OCI-LY7 (cell line): ENCODE results near the gene PTGDR. TPM values are rescaled to one million over a fixed set of nuclear protein-coding genes. Genes with fewer than 3 reads are reported as not detected.

Experiments used
- BruUV-seq: library from RNA; stranded (reverse); fragments of 400-500 nt; replicated peaks from 2 replicates; lab custom pipeline; 2021; lab: Mats Ljungman, UMichigan
- CTCF ChIA-PET: fragments of 300-600 bp; sonication (Branson Sonifier 250); formaldehyde crosslinking; loops from one replicate; lab custom pipeline; 2022; ENCODE audit warnings: antibody characterized with exemption; ENCODE audit not compliant: unreplicated experiment; lab: Charles Lee
- POLR2A ChIA-PET: fragments of 300-600 bp; sonication (Branson Sonifier 250); formaldehyde crosslinking; loops from one replicate; lab custom pipeline; 2022; ENCODE audit warnings: antibody characterized with exemption; lab: Charles Lee
- DNase-seq: peaks from one replicate; pipeline ENCODE4 v3.0.0-alpha.2; 2015; ENCODE audit warnings: low spot score
- H2AFZ ChIP-seq: fragments of 200-600 bp; sonication (generic), shearing (Covaris generic); 2 replicates; pipeline ENCODE4 v1.6.1; 2014; ENCODE audit warnings: mild to moderate bottlenecking, antibody characterized with exemption, low read length, moderate library complexity
- H3K27ac ChIP-seq: fragments of 200-600 bp; sonication (generic); 2 replicates; pipeline ENCODE4 v1.5.1; 2014; ENCODE audit warnings: mixed run types, low read depth, mild to moderate bottlenecking, moderate library complexity, low read length, inconsistent platforms; ENCODE audit not compliant: poor library complexity, severe bottlenecking
- H3K36me3 ChIP-seq: fragments of 200-600 bp; sonication (generic); 2 replicates; pipeline ENCODE4 v1.6.1; 2014; ENCODE audit warnings: mild to moderate bottlenecking, antibody characterized with exemption, low read length, moderate library complexity, mixed read lengths; ENCODE audit not compliant: insufficient read depth
- H3K4me1 ChIP-seq: fragments of 200-600 bp; sonication (generic); 2 replicates; pipeline ENCODE4 v1.5.1; 2014; ENCODE audit warnings: mild to moderate bottlenecking, low read length; ENCODE audit not compliant: insufficient read depth, poor library complexity, severe bottlenecking
- H3K4me2 ChIP-seq: fragments of 200-600 bp; sonication (generic); 2 replicates; pipeline ENCODE4 v1.6.1; 2014; ENCODE audit warnings: mild to moderate bottlenecking, low read length
- H3K4me3 ChIP-seq: fragments of 200-600 bp; sonication (generic); 2 replicates; pipeline ENCODE4 v1.5.1; 2014; ENCODE audit warnings: mild to moderate bottlenecking, low read depth, low read length; ENCODE audit not compliant: poor library complexity, severe bottlenecking
- H3K79me2 ChIP-seq: fragments of 200-600 bp; sonication (generic); 2 replicates; pipeline ENCODE4 v1.6.1; 2016; ENCODE audit warnings: low read depth, mild to moderate bottlenecking, low read length, moderate library complexity, mixed read lengths; ENCODE audit not compliant: insufficient read depth
- H3K9me2 ChIP-seq: fragments of 200-600 bp; sonication (generic); 2 replicates; pipeline ENCODE4 v1.6.1; 2016; ENCODE audit warnings: mild to moderate bottlenecking, low read length, mixed read lengths; ENCODE audit not compliant: insufficient read depth
- H3K9me3 ChIP-seq: fragments of 200-600 bp; sonication (generic); 2 replicates; pipeline ENCODE4 v1.6.1; 2014; ENCODE audit warnings: mild to moderate bottlenecking, mixed run types, low read length, mixed read lengths
- H4K20me1 ChIP-seq: fragments of 200-600 bp; sonication (generic); 2 replicates; pipeline ENCODE4 v1.6.1; 2014; ENCODE audit warnings: mild to moderate bottlenecking, antibody characterized with exemption, low read length, moderate library complexity, mixed read lengths; ENCODE audit not compliant: insufficient read depth
- EZH2phosphoT487 ChIP-seq: fragments of 200-600 bp; sonication (generic); IDR thresholded peaks from 2 replicates; pipeline ENCODE4 v1.6.1; 2018; ENCODE audit warnings: low read depth, borderline replicate concordance, mild to moderate bottlenecking, mixed run types, antibody characterized with exemption, low read length, moderate library complexity, mixed read lengths
- intact Hi-C: fragments of 100-400 bp; cut with micrococcal nuclease; formaldehyde crosslinking; loops from one replicate; pipeline ENCODE4 v1.10.0; 2022; ENCODE audit not compliant: unreplicated experiment
- total RNA-seq, 2 experiments: library from RNA; depleted of rRNA in 1 of 2; stranded (reverse); fragments of >200 nt in 1 of 2; shearing (Covaris generic) in 1 of 2; gene quantifications; 2 replicates each; pipeline ENCODE4 v1.2.3, GENCODE V29; 2014 to 2022
- TF ChIP-seq, protein P1 (sequence below): fragments of 200-600 bp; sonication (generic); conservative IDR thresholded peaks from 2 replicates; pipeline ENCODE4 v1.5.1; 2014; ENCODE audit warnings: mild to moderate bottlenecking, antibody characterized with exemption, low read length, moderate library complexity, mixed read lengths

The PTGDR gene
- total RNA-seq, 2 experiments from 2014 or later = not detected

- no peaks in the 10 kb centered on the region for H4K20me1 ChIP-seq
- H3K9me3 ChIP-seq = no peaks in the 10 kb centered on the region
- H3K36me3 ChIP-seq = no peaks in the 10 kb centered on the region
- intact Hi-C loops = no loop called here
- H3K79me2 ChIP-seq = no peaks in the 10 kb centered on the region
- peak overlapping the region; percentile 13 for H3K4me2 ChIP-seq
- DNase-seq = no peak
- TF ChIP-seq, protein P1, sequence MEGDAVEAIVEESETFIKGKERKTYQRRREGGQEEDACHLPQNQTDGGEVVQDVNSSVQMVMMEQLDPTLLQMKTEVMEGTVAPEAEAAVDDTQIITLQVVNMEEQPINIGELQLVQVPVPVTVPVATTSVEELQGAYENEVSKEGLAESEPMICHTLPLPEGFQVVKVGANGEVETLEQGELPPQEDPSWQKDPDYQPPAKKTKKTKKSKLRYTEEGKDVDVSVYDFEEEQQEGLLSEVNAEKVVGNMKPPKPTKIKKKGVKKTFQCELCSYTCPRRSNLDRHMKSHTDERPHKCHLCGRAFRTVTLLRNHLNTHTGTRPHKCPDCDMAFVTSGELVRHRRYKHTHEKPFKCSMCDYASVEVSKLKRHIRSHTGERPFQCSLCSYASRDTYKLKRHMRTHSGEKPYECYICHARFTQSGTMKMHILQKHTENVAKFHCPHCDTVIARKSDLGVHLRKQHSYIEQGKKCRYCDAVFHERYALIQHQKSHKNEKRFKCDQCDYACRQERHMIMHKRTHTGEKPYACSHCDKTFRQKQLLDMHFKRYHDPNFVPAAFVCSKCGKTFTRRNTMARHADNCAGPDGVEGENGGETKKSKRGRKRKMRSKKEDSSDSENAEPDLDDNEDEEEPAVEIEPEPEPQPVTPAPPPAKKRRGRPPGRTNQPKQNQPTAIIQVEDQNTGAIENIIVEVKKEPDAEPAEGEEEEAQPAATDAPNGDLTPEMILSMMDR = no peak
- no peak for TF ChIP-seq EZH2phosphoT487
- H3K4me3 ChIP-seq = peak overlapping the region; percentile 40
- peak overlapping the region; percentile 79 for H2AFZ ChIP-seq
- ChIA-PET POLR2A (interaction anchor here (0.9 to 1.5 kb wide), 4 partner anchors 37 to 183 kb away, joined by 3 to 4 read pairs (median 4); no protein-coding TSS in a partner anchor), CTCF (no interaction called here)
- no peaks in the 10 kb centered on the region for H3K4me1 ChIP-seq
- no peaks in the 10 kb centered on the region for H3K9me2 ChIP-seq
- no peak overlapping the region for H3K27ac ChIP-seq
- no TSS peak for BruUV-seq
Observed at GRCh38 chr14:52220924-52221811, 46.3 kb upstream of the PTGDR start.

GRCh38 chr14:52222901-52223300 lies 44.6 kb upstream of the PTGDR start:
- peaks cover 4% of the 10 kb centered on the region for H3K4me1 ChIP-seq
- H4K20me1 ChIP-seq = no peaks in the 10 kb centered on the region
- H3K79me2 ChIP-seq = no peaks in the 10 kb centered on the region
- no peak overlapping the region for H3K4me3 ChIP-seq
- no peaks in the 10 kb centered on the region for H3K36me3 ChIP-seq
- H3K9me2 ChIP-seq = no peaks in the 10 kb centered on the region
- TF ChIP-seq, protein P1 = no peak
- no peak for TF ChIP-seq EZH2phosphoT487
- H3K4me2 ChIP-seq = no peak overlapping the region
- intact Hi-C loops = no loop called here
- no peak overlapping the region for H3K27ac ChIP-seq
- H2AFZ ChIP-seq = no peak overlapping the region
- CTCF ChIA-PET = no interaction called here
- no peaks in the 10 kb centered on the region for H3K9me3 ChIP-seq
- POLR2A ChIA-PET = no interaction called here
- DNase-seq = no peak
- no TSS peak for BruUV-seq

GRCh38 chr14:52227619-52228222 lies 39.8 kb upstream of the PTGDR start:
- no TSS peak for BruUV-seq
- H3K36me3 ChIP-seq = no peaks in the 10 kb centered on the region
- intact Hi-C loops = no loop called here
- H3K4me1 ChIP-seq = peaks cover 11% of the 10 kb centered on the region
- POLR2A ChIA-PET = interaction anchor here (1.0 kb wide), 1 partner anchor 41 kb away, joined by 3 read pairs; no protein-coding TSS in a partner anchor
- H2AFZ ChIP-seq = no peak overlapping the region
- no peaks in the 10 kb centered on the region for H3K9me3 ChIP-seq
- H3K79me2 ChIP-seq = no peaks in the 10 kb centered on the region
- no peak overlapping the region for H3K27ac ChIP-seq
- H3K4me3 ChIP-seq = no peak overlapping the region
- CTCF ChIA-PET = no interaction called here
- peak overlapping the region; percentile 17; the same call in 1 of the 2 replicates for H3K4me2 ChIP-seq
- H4K20me1 ChIP-seq = no peaks in the 10 kb centered on the region
- TF ChIP-seq EZH2phosphoT487 = no peak
- TF ChIP-seq, protein P1 = no peak
- H3K9me2 ChIP-seq = no peaks in the 10 kb centered on the region
- DNase-seq = no peak
